Neural progenitor cell (in vitro differentiated cells): Measurements from ENCODE around the gene SPATA16.

Experiments used
- EZH2 ChIP-seq: fragments of 200-600 bp; sonication (generic); IDR thresholded peaks from 2 replicates; pipeline ENCODE4 v1.6.1; 2017; ENCODE audit warnings: antibody characterized with exemption, mild to moderate bottlenecking, moderate library complexity
- TF ChIP-seq, protein P1 (sequence below): fragments of 200-600 bp; sonication (generic); IDR thresholded peaks from 2 replicates; pipeline ENCODE4 v1.5.1; 2017; ENCODE audit warnings: antibody characterized with exemption, mild to moderate bottlenecking

DNA sequence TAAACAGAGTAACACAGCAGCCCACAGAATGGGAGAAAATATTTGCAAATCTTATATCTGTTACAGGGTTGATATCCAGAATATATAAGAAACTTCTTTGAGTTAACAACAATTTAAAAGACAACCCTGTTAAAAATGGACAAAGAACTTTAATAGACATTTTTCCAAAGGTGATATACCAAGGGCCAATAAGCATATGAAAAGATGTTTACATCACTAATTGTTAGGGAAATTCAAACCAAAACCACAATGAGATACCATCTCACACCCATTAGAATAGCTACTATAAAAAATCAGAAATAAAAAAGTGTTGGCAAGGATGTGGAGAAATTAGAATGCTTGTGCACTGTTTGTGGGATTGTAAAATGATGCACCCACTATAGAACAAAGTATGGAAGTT lies 110.8 kb downstream of the SPATA16 start:
- TF ChIP-seq, protein P1, sequence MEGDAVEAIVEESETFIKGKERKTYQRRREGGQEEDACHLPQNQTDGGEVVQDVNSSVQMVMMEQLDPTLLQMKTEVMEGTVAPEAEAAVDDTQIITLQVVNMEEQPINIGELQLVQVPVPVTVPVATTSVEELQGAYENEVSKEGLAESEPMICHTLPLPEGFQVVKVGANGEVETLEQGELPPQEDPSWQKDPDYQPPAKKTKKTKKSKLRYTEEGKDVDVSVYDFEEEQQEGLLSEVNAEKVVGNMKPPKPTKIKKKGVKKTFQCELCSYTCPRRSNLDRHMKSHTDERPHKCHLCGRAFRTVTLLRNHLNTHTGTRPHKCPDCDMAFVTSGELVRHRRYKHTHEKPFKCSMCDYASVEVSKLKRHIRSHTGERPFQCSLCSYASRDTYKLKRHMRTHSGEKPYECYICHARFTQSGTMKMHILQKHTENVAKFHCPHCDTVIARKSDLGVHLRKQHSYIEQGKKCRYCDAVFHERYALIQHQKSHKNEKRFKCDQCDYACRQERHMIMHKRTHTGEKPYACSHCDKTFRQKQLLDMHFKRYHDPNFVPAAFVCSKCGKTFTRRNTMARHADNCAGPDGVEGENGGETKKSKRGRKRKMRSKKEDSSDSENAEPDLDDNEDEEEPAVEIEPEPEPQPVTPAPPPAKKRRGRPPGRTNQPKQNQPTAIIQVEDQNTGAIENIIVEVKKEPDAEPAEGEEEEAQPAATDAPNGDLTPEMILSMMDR = no peak
- TF ChIP-seq EZH2 = no peak
